22Rv1 (cell line): Measurements from ENCODE around the gene RALBP1.

ENCODE experiments used
- CTCF ChIP-seq: fragments of 450-650 bp; IDR thresholded peaks from 2 replicates; pipeline ENCODE4 v1.5.1; 2017; ENCODE audit warnings: mild to moderate bottlenecking
- ZFX ChIP-seq: fragments of 450-650 bp; IDR thresholded peaks from 2 replicates; pipeline ENCODE4 v1.6.1; 2017; ENCODE audit warnings: antibody characterized with exemption, borderline replicate concordance

GRCh38 chr18:9454061-9454703, 21.1 kb upstream of the RALBP1 start:
- TF ChIP-seq CTCF: no peak
- no peak for TF ChIP-seq ZFX
